ENCODE measurements around the gene MDFI. TPM values are rescaled to one million over a fixed set of nuclear protein-coding genes. Genes with fewer than 3 reads are reported as not detected.

MDFI gene
- total RNA-seq, 1 experiment from 2014 or later: 0.36 TPM

DNA sequence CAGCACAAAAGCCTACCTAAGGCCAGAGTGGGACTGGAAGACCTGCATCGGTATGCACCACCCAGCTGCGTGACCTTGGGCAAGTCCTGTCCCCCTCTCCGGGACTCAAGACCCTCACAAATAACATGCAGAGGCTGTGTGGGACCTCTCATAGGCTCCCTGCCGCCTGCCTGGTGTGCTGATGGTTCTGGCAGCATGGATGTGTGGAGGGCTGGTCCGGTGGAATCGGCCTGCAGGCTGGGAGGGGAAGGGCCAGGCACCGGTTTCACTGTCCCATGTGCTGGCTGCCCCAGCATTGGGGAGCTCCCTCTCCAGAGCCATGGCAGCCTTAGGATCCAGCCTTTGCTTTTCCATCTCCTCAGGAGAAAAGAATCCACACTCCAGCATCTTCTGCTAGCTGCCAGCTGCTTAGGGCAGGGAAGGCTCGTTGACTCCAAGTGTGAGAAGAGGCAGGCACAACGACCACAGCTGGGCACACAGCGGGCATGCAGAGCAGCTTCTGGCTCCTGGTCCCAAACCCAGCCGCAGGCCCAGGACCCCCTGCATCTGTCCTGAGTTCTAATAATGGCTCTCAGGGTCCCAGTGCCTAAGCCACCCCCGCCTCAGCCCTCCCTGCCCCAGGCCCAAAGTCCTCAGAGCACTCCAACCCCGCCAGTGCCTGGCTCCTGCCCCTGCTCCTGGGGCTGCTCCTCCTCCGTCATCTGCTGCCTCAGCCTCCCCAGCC, 64.7 kb downstream of the MDFI start:
- DNase-seq (ENCODE audit: low spot score): no peak

Small RNA genes lying within 50 kb of the gene (small RNA-seq; reads per million reads assigned to genes)
- gene MIR4641: not detected

Other genes with a start within 250 kb of the MDFI start
- 17.2 and 18.4 TPM in 2 replicates for gene FOXP4, start 92.1 kb upstream of the MDFI start, total RNA-seq (2014; rRNA removed; shearing (Covaris generic))
- gene TFEB, start 97.1 kb downstream of the MDFI start, total RNA-seq (2014; rRNA removed; shearing (Covaris generic)): 24.0 and 24.1 TPM in 2 replicates
- 0.20 and 0.26 TPM in 2 replicates for gene PGC, start 108.9 kb downstream of the MDFI start, total RNA-seq (2014; rRNA removed; shearing (Covaris generic))
- gene FRS3, start 141.4 kb downstream of the MDFI start, total RNA-seq (2014; rRNA removed; shearing (Covaris generic)): 3.4 and 3.9 TPM in 2 replicates
- 16.0 and 16.9 TPM in 2 replicates for gene PRICKLE4, start 142.3 kb downstream of the MDFI start, total RNA-seq (2014; rRNA removed; shearing (Covaris generic))
- gene TOMM6, start 149.2 kb downstream of the MDFI start, total RNA-seq (2014; rRNA removed; shearing (Covaris generic)): 83.4 and 86.2 TPM in 2 replicates

Measured in HT-29 (cell line).